HG03521 (cell line): ENCODE data around the gene UCHL5.
"Not testable (repeated sequence)": the region's sequence is repeated elsewhere in the genome, so short reads cannot be mapped to it uniquely, and the experiment has no call there.

Source experiments
- ATAC-seq: cut with Tn5 transposase; IDR thresholded peaks from one replicate; pipeline ENCODE4 v1.9.1; 2021; ENCODE audit warnings: mild to moderate bottlenecking, moderate library complexity; ENCODE audit not compliant: unreplicated experiment

Gene UCHL5

GRCh38 chr1:193065954-193066353 lies 6.8 kb upstream of the UCHL5 start:
- ATAC-seq: no peak

DNA sequence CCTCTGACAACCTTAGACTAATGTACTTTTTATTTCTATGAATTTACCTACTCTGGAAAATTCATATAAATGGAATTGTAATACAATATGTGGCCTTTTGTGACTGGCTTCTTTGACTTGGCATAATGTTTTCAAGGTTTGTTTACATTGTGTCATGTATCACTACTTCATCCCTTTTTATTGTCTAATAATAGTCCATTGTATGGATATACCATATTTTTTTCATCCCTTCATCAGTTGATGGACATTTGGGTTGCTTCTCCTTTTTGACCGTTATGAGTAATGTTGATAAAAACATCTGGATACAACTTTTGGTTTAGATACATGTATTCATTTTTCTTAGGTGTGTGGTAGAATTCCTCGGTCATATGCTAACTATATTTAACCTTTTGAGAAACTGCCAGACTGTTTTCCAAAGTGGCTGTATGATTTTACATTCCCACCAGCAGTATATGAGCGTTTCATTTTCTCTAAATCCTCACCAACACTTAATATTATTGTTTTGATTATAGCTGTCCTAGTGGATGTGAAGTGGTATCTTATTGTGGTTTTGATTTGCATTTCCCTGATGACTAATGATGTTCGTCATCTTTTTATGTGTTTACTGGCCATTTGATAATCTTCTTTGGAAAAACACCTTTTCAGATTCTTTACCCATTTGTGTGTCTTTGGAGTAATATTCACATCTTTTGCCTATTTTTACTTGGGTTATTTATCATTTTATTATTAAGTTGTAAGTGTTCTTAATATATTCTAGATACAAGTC lies 3.7 kb upstream of the UCHL5 start:
- ATAC-seq: no peak

GRCh38 chr1:193060938-193061337 lies 1.8 kb upstream of the UCHL5 start:
- ATAC-seq: no peak

- ATAC-seq: no peak
Observed at GRCh38 chr1:193060406-193060805, 1.2 kb upstream of the UCHL5 start.

DNA sequence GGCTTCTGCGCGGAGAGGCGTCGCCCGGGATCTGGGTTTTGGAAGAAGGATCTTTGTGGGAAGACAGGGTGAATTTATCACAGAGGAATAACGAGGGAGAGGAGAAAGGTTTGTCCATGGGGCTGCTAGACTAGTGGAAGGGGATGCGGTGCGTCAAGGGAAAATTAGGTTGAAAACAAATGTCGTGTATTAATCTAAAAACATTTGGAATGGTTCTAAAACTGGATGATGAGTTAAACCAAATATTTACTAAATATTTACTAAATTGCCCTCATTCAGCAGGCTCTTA lies 899 bp upstream of the UCHL5 start:
- no peak for ATAC-seq

- ATAC-seq: peak; percentile 42
Observed at GRCh38 chr1:193058529-193059281, 455 bp downstream of the UCHL5 start.

DNA sequence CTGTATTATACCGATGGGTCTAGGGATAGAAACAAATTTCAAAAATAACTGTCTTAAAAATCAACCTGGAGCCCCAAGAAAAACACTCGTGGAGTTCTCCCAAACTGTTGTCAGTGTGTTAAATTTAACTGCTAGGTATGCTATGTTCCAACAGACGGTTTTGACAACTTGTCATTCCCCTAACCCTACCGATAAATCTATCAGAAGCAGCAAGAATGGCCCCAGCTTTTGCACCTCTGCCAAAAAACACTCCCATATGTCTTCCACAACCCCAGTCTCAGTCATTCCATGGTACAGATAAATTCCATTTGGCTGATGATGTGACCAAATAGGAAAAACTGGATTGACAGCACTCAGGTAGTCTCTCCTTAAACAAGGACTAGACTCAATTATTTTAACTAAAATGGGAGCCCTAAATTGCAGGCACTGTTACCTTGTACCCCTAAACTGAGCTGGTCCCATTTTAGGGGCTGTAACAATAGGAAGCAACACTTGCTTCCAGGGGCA lies 4.9 kb downstream of the UCHL5 start:
- no peak for ATAC-seq

DNA sequence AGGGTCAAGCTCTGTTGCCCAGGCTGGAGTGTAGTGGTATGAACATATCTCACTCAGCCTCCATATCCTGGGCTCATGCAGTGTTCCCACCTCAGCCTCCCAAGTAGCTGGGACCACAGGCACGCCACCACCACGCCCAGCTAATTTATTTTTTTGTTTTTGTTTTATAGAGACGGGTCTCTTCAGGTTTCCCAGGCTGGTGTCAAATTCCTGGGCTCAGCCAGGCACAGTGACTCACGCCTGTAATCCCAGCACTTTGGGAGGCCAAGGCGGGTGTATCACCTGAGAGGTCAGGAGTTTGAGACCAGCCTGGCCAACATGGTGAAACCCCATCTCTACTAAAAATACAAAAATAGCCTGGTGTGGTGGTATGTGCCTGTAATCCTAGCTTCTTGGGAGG lies 10.2 kb downstream of the UCHL5 start:
- not testable (repeated sequence) for ATAC-seq

- no peak for ATAC-seq
Observed at GRCh38 chr1:193042766-193043691, 16.1 kb downstream of the UCHL5 start.

- ATAC-seq: no peak
Observed at GRCh38 chr1:193040011-193040410, 19.1 kb downstream of the UCHL5 start.

GRCh38 chr1:193036337-193037047 lies 22.7 kb downstream of the UCHL5 start:
- ATAC-seq: no peak

- no peak for ATAC-seq
Observed at GRCh38 chr1:193033610-193034009, 25.6 kb downstream of the UCHL5 start.

- ATAC-seq: not testable (repeated sequence)
Observed at GRCh38 chr1:193032643-193033427, 26.3 kb downstream of the UCHL5 start.

DNA sequence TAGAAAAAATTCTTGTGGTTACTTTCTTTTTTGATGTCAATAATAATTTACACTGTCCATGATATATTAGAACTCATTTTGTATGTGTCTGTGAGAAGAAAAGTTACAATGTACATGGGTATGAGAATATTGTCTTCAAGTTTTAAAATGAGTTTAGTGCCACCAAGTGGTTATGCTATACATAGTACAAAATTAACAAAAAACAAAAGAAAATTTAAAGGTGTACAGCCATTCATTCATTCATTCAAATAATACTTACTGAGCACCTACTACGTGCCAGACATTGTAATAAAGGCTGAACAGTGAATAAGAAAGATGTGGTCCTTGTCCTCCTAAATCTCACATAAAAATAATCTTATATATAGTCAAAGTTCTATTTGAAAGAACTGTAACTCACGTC lies 27.7 kb downstream of the UCHL5 start:
- ATAC-seq: no peak

DNA sequence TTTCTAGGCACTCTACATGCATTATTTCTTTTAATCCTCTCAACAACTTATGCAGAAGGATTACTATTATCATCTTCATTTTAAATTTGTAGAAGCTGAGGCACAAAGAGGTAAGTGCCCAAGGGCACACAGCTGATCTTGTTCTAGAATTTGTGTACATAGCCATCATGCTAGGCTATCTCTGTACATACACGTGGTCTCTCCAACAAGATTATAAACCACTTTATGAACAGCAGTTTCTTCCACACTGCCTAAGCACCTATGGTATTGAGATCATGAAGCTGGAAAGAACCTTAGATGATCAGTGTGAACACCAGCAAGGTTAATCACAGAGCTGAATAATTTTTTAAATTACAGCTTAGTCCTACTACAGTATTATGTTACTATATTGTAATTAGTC lies 28.9 kb downstream of the UCHL5 start:
- ATAC-seq: no peak

DNA sequence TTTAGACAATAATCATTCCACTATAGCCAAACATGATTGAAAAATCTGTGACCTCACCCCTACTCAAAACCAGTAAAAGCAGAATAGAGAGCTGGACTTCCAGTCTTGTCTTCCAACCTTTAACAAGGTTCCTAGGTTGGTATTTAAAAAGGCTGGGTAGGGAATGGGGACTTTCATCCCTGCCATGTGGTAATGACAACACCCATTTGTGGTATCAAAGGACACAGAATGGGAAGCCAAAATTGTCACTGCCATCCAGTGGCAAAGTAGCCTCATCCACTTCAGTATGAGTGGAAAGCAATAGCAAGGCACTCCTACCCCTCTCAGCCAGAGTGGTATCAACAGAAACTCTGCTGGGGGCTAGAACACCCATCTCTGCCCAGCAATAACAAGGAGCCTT lies 33.9 kb downstream of the UCHL5 start:
- ATAC-seq: no peak

DNA sequence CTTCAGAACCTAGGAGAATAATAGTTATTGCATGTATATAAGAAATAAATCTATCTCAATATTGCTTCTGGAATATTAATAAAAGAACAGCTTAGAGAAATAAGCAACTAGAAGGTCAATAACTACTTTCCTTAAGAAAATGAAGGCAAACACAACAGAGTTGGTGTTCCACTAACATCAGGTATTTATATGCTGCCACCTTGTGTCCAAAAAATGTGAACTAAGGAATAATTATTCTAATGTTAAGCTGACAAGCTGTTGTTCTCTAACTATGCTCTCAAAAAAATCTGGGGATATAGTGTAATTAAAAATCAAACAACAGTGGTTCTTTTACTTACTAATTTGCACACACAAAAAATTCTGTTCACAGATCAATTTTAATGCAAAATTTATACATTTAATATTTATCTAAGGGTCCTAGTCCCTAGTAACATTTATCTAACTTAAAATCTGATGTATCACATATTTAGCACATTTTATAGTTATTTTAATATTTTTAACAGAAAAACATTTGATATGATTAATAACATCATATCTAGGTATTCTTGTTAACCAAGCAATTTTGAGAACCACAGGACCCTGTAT lies 39.6 kb downstream of the UCHL5 start:
- peak; percentile 54 for ATAC-seq

- ATAC-seq: no peak
Observed at GRCh38 chr1:193016788-193017187, 42.4 kb downstream of the UCHL5 start.

DNA sequence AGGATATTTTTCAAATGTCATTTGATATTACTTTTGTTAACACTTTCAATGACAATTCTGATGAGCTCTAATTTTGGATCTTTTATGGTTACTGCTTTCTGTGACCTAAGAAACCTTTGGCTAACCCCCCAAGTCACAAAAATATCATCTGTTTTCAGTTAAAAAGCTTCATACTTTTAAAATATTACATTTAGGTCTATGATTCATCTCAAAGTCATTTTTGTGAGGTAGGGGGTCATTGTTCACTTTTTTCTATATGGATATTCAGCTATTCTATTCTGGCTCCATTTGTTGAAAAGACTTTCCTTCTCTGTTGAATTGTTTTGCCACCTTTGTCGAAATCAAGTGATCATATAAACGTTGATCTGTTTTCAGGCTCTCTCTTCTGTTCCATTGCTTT lies 44.8 kb downstream of the UCHL5 start:
- ATAC-seq: no peak

DNA sequence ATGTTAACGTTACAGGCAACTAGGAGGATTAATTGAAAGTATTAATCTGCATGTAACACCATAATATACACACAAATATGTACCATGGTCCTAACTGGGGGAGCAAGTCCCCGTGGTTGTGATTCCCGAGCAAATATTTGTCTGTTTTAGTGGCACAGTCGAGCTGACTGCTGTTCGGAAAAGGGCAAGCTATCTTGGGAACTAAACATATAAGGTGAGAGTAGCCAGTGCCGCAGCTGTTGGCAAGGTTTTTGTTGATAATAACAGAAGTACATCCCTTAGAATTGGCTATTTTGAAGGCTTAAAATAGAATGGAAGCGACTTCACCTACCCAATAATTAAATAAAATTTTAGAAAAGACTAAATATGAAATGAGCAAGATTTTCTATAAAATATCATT lies 45.5 kb downstream of the UCHL5 start:
- ATAC-seq: no peak
